ENCODE measurements around the gene CACNA1C.
A peak's percentile ranks its signal among the peaks of the same experiment; 100 is the strongest.

Gene CACNA1C

GRCh38 chr12:2378835-2379330 is 326.1 kb downstream of the CACNA1C start:
- no peak for DNase-seq

- DNase-seq = no peak
Observed at GRCh38 chr12:2380946-2381345, 328.2 kb downstream of the CACNA1C start.

GRCh38 chr12:2382370-2383155 is 329.8 kb downstream of the CACNA1C start:
- no peak for DNase-seq

GRCh38 chr12:2383325-2384028 is 330.7 kb downstream of the CACNA1C start:
- no peak for DNase-seq

GRCh38 chr12:2384029-2384386 is 331.2 kb downstream of the CACNA1C start:
- no peak for DNase-seq

GRCh38 chr12:2384533-2385351 is 332.0 kb downstream of the CACNA1C start:
- DNase-seq = no peak

- DNase-seq = no peak
Observed at GRCh38 chr12:2385529-2385928, 332.7 kb downstream of the CACNA1C start.

GRCh38 chr12:2386566-2386965 is 333.8 kb downstream of the CACNA1C start:
- no peak for DNase-seq

- DNase-seq = no peak
Observed at GRCh38 chr12:2387103-2387834, 334.5 kb downstream of the CACNA1C start.

GRCh38 chr12:2389079-2389790 is 336.4 kb downstream of the CACNA1C start:
- DNase-seq = no peak

- no peak for DNase-seq
Observed at GRCh38 chr12:2390133-2390532, 337.3 kb downstream of the CACNA1C start.

- no peak for DNase-seq
Observed at GRCh38 chr12:2390850-2391390, 338.1 kb downstream of the CACNA1C start.

GRCh38 chr12:2391740-2392331 is 339.0 kb downstream of the CACNA1C start:
- DNase-seq = no peak

GRCh38 chr12:2393016-2393415 is 340.2 kb downstream of the CACNA1C start:
- no peak for DNase-seq

GRCh38 chr12:2393996-2394395 is 341.2 kb downstream of the CACNA1C start:
- no peak for DNase-seq

- peak; percentile 12 to 32 for DNase-seq
Observed at GRCh38 chr12:2395354-2395977, 342.7 kb downstream of the CACNA1C start.

GRCh38 chr12:2396448-2396871 is 343.7 kb downstream of the CACNA1C start:
- no peak for DNase-seq

- DNase-seq = no peak
Observed at GRCh38 chr12:2397356-2398045, 344.7 kb downstream of the CACNA1C start.

GRCh38 chr12:2401040-2401439 is 348.3 kb downstream of the CACNA1C start:
- DNase-seq = no peak

- DNase-seq = no peak
Observed at GRCh38 chr12:2402073-2402579, 349.3 kb downstream of the CACNA1C start.
